GM12864 (cell line): ENCODE results near the gene GPR176.

Experiments used
- DNase-seq: peaks from one replicate; pipeline ENCODE4 v3.0.0-alpha.2; 2011; ENCODE audit warnings: low read depth
- H3K4me3 ChIP-seq: 2 replicates; pipeline ENCODE4 v1.5.1; 2011; ENCODE audit warnings: mild to moderate bottlenecking, low read depth, low read length, control low read depth
- CTCF ChIP-seq: IDR thresholded peaks from 2 replicates; pipeline ENCODE4 v1.5.1; 2011; ENCODE audit warnings: low read depth, mild to moderate bottlenecking, moderate library complexity, low read length, control low read depth, inconsistent platforms; ENCODE audit errors: missing control alignments

Gene GPR176

GRCh38 chr15:39804026-39804425, 116.0 kb downstream of the GPR176 start:
- H3K4me3 ChIP-seq: no peak overlapping the region
- no peak for DNase-seq
- no peak for TF ChIP-seq CTCF

GRCh38 chr15:39803016-39803415, 117.0 kb downstream of the GPR176 start:
- DNase-seq: no peak
- no peak for TF ChIP-seq CTCF
- no peak overlapping the region for H3K4me3 ChIP-seq

GRCh38 chr15:39801641-39802309, 118.3 kb downstream of the GPR176 start:
- DNase-seq: no peak
- TF ChIP-seq CTCF: peak; percentile 75
- H3K4me3 ChIP-seq: no peak overlapping the region

GRCh38 chr15:39799552-39800011, 120.5 kb downstream of the GPR176 start:
- H3K4me3 ChIP-seq: no peak overlapping the region
- no peak for TF ChIP-seq CTCF
- no peak for DNase-seq

- DNase-seq: no peak
- TF ChIP-seq CTCF: no peak
Measured at GRCh38 chr15:39798382-39798781, 121.7 kb downstream of the GPR176 start.

GRCh38 chr15:39797407-39797806, 122.7 kb downstream of the GPR176 start:
- DNase-seq: no peak
- TF ChIP-seq CTCF: no peak
- no peak overlapping the region for H3K4me3 ChIP-seq

More at GRCh38 chr15:39798382-39798781, 121.7 kb downstream of the GPR176 start:
- no peak overlapping the region for H3K4me3 ChIP-seq

GRCh38 chr15:39796601-39797000, 123.5 kb downstream of the GPR176 start:
- no peak overlapping the region for H3K4me3 ChIP-seq
- no peak for TF ChIP-seq CTCF
- DNase-seq: no peak
